Activated naive CD4-positive, alpha-beta T cell treated with anti-CD3 and anti-CD28 coated beads, Interleukin-2, amount 50 U/mL, for 24 hours (primary cell): ENCODE measurements around the gene CRELD2.

Source experiments
- H3K27ac Mint-ChIP-seq: one replicate; pipeline ENCODE4 v1.8.0; 2021; ENCODE audit warnings: mild to moderate bottlenecking, mixed read lengths
- H3K27me3 Mint-ChIP-seq: one replicate; pipeline ENCODE4 v1.8.0; 2021; ENCODE audit warnings: mixed read lengths
- H3K36me3 Mint-ChIP-seq: one replicate; pipeline ENCODE4 v1.8.0; 2021; ENCODE audit warnings: mixed read lengths
- H3K4me1 Mint-ChIP-seq: one replicate; pipeline ENCODE4 v1.8.0; 2021; ENCODE audit warnings: mixed read lengths
- H3K4me3 Mint-ChIP-seq: one replicate; pipeline ENCODE4 v1.8.0; 2021; ENCODE audit warnings: mild to moderate bottlenecking, mixed read lengths
- H3K9me3 Mint-ChIP-seq: one replicate; pipeline ENCODE4 v1.8.0; 2021; ENCODE audit warnings: mixed read lengths

CRELD2 gene

GRCh38 chr22:49951986-49952896 is 33.8 kb downstream of the CRELD2 start:
- Mint-ChIP-seq H3K36me3 (no peaks in the 10 kb centered on the region), H3K27ac (peak overlapping the region; percentile 24), H3K4me1 (no peaks in the 10 kb centered on the region), H3K27me3 (no peaks in the 10 kb centered on the region), H3K4me3 (no peak overlapping the region), H3K9me3 (no peaks in the 10 kb centered on the region)

- Mint-ChIP-seq H3K36me3 (no peaks in the 10 kb centered on the region), H3K4me3 (no peak overlapping the region), H3K27me3 (no peaks in the 10 kb centered on the region), H3K9me3 (no peaks in the 10 kb centered on the region), H3K4me1 (peaks cover 3% of the 10 kb centered on the region), H3K27ac (no peak overlapping the region)
These were observed 34.7 kb downstream of the CRELD2 start for GRCh38 chr22:49953027-49953679.

GRCh38 chr22:49953680-49954344 is 35.4 kb downstream of the CRELD2 start:
- no peaks in the 10 kb centered on the region for H3K9me3 Mint-ChIP-seq
- H3K27me3 Mint-ChIP-seq = no peaks in the 10 kb centered on the region
- H3K27ac Mint-ChIP-seq = no peak overlapping the region
- no peaks in the 10 kb centered on the region for H3K36me3 Mint-ChIP-seq
- no peak overlapping the region for H3K4me3 Mint-ChIP-seq
- H3K4me1 Mint-ChIP-seq = peaks cover 4% of the 10 kb centered on the region

- Mint-ChIP-seq H3K27ac (no peak overlapping the region), H3K27me3 (no peaks in the 10 kb centered on the region), H3K4me1 (peaks cover 4% of the 10 kb centered on the region), H3K36me3 (no peaks in the 10 kb centered on the region), H3K9me3 (no peaks in the 10 kb centered on the region), H3K4me3 (no peak overlapping the region)
These were observed 35.9 kb downstream of the CRELD2 start for GRCh38 chr22:49954354-49954753.

DNA sequence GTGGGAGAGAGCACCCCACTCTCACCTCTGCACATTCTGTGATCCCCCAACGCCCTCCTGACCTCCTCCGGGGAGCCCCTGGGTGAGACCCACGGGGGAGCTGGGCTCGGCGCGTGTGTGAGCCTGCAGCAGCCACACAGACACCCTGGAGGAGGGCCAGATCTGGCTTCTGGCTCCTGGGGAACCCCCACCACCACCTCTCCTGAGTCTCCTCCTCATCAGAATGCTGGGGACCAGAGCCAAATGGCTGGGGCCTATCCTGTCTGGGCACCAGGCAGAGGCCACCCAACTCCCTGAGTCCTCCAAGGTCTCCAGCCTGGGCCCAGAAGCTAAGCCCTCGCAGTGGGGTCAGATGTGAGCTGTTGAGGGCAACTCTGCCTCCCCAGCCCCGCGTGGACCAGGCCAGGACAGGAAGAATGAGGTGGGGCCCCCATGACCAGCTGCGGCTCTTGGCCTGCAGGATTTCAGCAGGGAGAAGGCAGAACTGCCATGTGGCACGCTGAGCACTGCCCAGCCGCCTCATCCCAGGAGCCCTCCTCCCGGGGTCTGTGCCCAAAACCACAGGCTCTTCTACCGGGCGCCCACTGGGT is 36.7 kb downstream of the CRELD2 start:
- peaks cover 4% of the 10 kb centered on the region for H3K4me1 Mint-ChIP-seq
- no peaks in the 10 kb centered on the region for H3K27me3 Mint-ChIP-seq
- no peaks in the 10 kb centered on the region for H3K36me3 Mint-ChIP-seq
- no peaks in the 10 kb centered on the region for H3K9me3 Mint-ChIP-seq
- no peak overlapping the region for H3K4me3 Mint-ChIP-seq
- H3K27ac Mint-ChIP-seq = no peak overlapping the region

GRCh38 chr22:49955581-49956417 is 37.4 kb downstream of the CRELD2 start:
- no peak overlapping the region for H3K4me3 Mint-ChIP-seq
- peaks cover 4% of the 10 kb centered on the region for H3K4me1 Mint-ChIP-seq
- no peak overlapping the region for H3K27ac Mint-ChIP-seq
- H3K36me3 Mint-ChIP-seq = no peaks in the 10 kb centered on the region
- no peaks in the 10 kb centered on the region for H3K27me3 Mint-ChIP-seq
- no peaks in the 10 kb centered on the region for H3K9me3 Mint-ChIP-seq

GRCh38 chr22:49956418-49956770 is 38.0 kb downstream of the CRELD2 start:
- no peaks in the 10 kb centered on the region for H3K27me3 Mint-ChIP-seq
- peaks cover 4% of the 10 kb centered on the region for H3K4me1 Mint-ChIP-seq
- H3K27ac Mint-ChIP-seq = no peak overlapping the region
- H3K9me3 Mint-ChIP-seq = no peaks in the 10 kb centered on the region
- H3K36me3 Mint-ChIP-seq = no peaks in the 10 kb centered on the region
- H3K4me3 Mint-ChIP-seq = no peak overlapping the region

DNA sequence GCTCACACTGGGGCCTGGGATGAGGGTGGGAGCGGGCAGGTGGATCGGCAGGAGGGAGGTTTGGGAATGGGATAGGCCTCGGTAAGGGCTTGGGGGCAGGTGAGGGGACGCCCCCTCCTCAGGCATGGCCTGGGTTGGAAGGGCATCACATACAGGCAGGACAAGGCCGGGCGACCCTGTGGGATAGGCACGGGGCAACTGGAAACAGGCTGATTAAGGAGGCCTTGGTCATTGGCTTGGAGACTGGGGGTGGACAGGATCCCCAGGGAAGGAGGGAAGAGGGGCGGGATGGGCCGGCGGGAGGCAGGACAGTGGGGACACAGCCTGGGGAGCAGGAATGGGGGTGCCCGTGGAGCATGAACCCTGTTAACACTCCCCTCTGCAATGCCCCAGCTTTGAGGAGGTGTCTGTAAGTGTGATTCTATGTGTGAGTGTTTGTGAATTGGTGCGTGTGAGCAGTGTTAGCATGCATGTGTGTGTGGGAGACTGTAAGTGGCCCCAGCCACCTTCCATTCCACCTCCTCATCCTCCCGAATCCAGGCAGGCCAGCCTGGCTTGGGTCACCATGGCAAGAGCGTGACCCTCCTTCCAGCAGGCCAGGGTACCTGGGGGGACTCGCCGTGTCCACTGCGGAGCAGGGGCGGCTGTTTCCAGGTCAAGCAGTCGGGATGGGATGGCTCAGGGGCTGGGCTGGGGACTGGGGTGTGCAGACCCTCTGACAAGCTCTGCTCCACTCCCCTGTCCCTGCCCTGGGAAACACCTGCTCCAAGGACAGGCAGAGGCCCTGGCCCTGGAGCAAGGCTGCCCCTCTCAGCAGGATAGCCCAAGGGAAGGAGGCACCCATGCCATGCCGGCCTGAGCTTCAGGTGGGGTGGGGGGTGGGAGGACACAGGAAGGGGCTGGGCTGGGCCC is 38.7 kb downstream of the CRELD2 start:
- no peaks in the 10 kb centered on the region for H3K27me3 Mint-ChIP-seq
- peaks cover 6% of the 10 kb centered on the region for H3K36me3 Mint-ChIP-seq
- peaks cover 4% of the 10 kb centered on the region for H3K4me1 Mint-ChIP-seq
- no peak overlapping the region for H3K4me3 Mint-ChIP-seq
- H3K27ac Mint-ChIP-seq = peak overlapping the region; percentile 11
- no peaks in the 10 kb centered on the region for H3K9me3 Mint-ChIP-seq

GRCh38 chr22:49957826-49958365 is 39.5 kb downstream of the CRELD2 start:
- Mint-ChIP-seq H3K4me1 (peaks cover 4% of the 10 kb centered on the region), H3K27ac (no peak overlapping the region), H3K9me3 (no peaks in the 10 kb centered on the region), H3K36me3 (peaks cover 7% of the 10 kb centered on the region), H3K4me3 (peak overlapping the region; percentile 19), H3K27me3 (no peaks in the 10 kb centered on the region)

DNA sequence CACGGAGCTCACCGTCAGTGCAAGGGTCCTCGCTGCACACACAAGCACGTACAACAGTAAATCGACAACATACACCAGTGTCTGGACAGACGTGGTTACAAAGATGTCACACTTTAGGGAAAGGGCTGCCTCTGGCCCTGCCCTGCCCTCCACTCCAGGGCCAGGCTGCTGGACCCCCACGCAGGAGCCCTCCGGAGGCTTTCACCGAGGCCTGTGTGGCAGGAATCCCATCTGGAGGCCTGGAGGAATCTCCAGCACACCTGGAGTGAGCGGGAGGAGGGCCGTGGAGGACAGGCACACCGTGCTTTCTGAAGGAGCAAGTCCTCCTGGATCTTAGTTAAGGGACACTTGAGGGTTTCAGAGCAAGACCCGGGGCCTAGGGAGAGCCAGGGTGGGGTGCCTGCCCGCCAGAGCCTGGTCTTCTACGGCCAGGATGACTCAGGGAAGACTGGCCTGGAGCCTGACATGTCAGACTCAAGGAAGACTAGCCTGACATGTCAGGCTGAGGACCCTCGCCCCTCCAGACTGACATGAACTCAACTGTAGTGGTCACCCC is 40.0 kb downstream of the CRELD2 start:
- H3K4me3 Mint-ChIP-seq = peak overlapping the region; percentile 85
- no peaks in the 10 kb centered on the region for H3K27me3 Mint-ChIP-seq
- H3K27ac Mint-ChIP-seq = peak overlapping the region; percentile 17
- peaks cover 8% of the 10 kb centered on the region for H3K36me3 Mint-ChIP-seq
- no peaks in the 10 kb centered on the region for H3K9me3 Mint-ChIP-seq
- peaks cover 4% of the 10 kb centered on the region for H3K4me1 Mint-ChIP-seq

DNA sequence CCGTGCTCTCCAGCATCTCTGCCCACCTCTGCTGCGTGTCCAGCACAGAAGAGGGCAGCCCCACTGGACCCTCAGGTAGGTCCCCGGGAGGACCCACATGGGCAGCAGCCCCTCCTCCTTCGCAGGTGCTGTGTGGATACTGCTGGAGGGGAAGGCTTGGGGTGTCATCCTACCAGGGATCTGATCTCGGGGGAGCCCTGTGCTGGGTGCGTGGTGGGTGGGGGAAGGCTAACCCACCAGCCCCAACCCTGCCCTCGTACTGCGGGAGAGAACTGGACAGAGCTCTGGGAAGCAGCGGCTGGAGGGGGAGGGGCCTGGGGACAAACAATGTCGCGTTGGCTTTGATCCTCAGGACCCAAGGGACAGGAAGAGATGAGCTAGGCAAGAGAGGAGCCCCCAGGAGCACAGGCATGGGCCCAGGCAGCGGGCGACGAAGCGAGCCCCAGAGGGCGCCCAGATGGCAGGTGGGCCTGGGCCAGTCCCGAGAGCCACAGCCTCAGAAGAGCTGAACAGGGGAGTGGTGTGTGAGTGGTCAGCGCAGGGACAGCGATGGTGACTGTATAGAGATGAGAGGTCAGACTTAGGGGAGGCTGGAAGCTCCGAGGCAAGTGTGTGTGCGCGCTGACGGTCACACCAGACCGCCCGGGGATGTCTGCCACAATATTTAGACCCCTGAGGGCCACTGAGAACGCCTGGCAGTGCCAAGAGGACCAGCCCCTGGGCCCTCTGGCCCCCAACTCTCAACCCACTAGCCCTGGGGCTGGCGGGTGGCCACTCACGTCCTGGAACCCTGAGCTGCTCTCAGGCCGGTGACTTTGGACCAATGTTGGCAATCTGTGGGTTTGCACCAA is 40.7 kb downstream of the CRELD2 start:
- peak overlapping the region; percentile 84 for H3K27ac Mint-ChIP-seq
- peak overlapping the region; percentile 85 for H3K4me3 Mint-ChIP-seq
- H3K36me3 Mint-ChIP-seq = peaks cover 14% of the 10 kb centered on the region
- H3K4me1 Mint-ChIP-seq = peaks cover 11% of the 10 kb centered on the region
- H3K9me3 Mint-ChIP-seq = no peaks in the 10 kb centered on the region
- H3K27me3 Mint-ChIP-seq = no peaks in the 10 kb centered on the region

- no peaks in the 10 kb centered on the region for H3K27me3 Mint-ChIP-seq
- peak overlapping the region; percentile 85 for H3K4me3 Mint-ChIP-seq
- peaks cover 17% of the 10 kb centered on the region for H3K36me3 Mint-ChIP-seq
- no peaks in the 10 kb centered on the region for H3K9me3 Mint-ChIP-seq
- H3K4me1 Mint-ChIP-seq = peaks cover 12% of the 10 kb centered on the region
- peak overlapping the region; percentile 84 for H3K27ac Mint-ChIP-seq
These were observed 41.3 kb downstream of the CRELD2 start for GRCh38 chr22:49959782-49960158.
